Mesodermal cell (in vitro differentiated cells): ENCODE data around the gene PACC1.
A peak's percentile ranks its signal among the peaks of the same experiment; 100 is the strongest.
"Not testable (repeated sequence)": the region's sequence is repeated elsewhere in the genome, so short reads cannot be mapped to it uniquely, and the experiment has no call there.

Experiments
- H3K27ac ChIP-seq: 2 replicates; pipeline ENCODE4 v1.7.0; 2013; ENCODE audit warnings: mild to moderate bottlenecking, low read depth, low read length, moderate library complexity; ENCODE audit not compliant: severe bottlenecking
- H3K36me3 ChIP-seq: 2 replicates; pipeline ENCODE4 v1.7.1; 2013; ENCODE audit warnings: mild to moderate bottlenecking, low read length, moderate library complexity; ENCODE audit not compliant: control insufficient read depth, insufficient read depth
- H3K4me1 ChIP-seq: one replicate; pipeline ENCODE4 v1.7.1; 2013; ENCODE audit warnings: mild to moderate bottlenecking, low read length; ENCODE audit not compliant: insufficient read depth, control insufficient read depth, poor library complexity, severe bottlenecking
- H3K4me3 ChIP-seq: 2 replicates; pipeline ENCODE4 v1.7.0; 2013; ENCODE audit warnings: low read length, control low read depth, mild to moderate bottlenecking; ENCODE audit not compliant: insufficient read depth, poor library complexity, severe bottlenecking; ENCODE audit errors: extremely low read depth
- H3K9me3 ChIP-seq: 2 replicates; pipeline ENCODE4 v1.7.1; 2013; ENCODE audit warnings: mild to moderate bottlenecking, low read length, moderate library complexity; ENCODE audit not compliant: control insufficient read depth
- WGBS, 2 experiments: methylation state at CpG; one replicate each; pipeline ENCODE4 v1.1.5; 2013; ENCODE audit warnings: missing lambda C conversion rate in 2 of 2; ENCODE audit not compliant: insufficient coverage in 2 of 2; 5-methylcytosine and 5-hydroxymethylcytosine counted together

The PACC1 gene

GRCh38 chr1:212415107-212415841, 588 bp upstream of the PACC1 start:
- Histone ChIP-seq H3K9me3 (no peaks in the 10 kb centered on the region), H3K4me3 (peak overlapping the region; percentile 90), H3K4me1 (peaks cover 3% of the 10 kb centered on the region), H3K36me3 (peaks cover 24% of the 10 kb centered on the region), H3K27ac (no peak overlapping the region)
- WGBS, 2 experiments = 76 to 85% methylated on average over 10 of the region's 13 CpGs

DNA sequence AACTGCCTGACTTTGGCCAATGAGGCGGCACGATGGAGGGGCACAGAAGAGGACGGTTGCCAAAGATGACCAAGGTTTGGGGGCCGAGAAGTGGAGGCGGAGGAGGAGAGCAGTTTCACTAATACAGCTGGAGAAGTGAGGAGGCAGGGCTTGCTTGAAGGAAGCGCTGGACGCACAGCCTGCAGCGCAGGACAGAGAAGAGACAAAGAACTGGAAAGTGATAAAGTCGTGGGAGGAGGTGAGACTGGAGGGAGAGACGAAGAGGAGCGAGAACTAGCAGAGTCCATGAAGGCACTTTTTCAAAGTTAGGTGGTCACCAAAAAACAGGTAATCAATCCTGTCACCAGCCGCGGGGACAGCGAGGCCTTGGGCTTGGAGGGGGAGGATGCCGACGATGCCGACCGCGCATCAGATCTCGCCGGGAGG, 771 bp downstream of the PACC1 start:
- Histone ChIP-seq H3K9me3 (no peaks in the 10 kb centered on the region), H3K27ac (no peak overlapping the region), H3K36me3 (peaks cover 37% of the 10 kb centered on the region), H3K4me1 (peaks cover 3% of the 10 kb centered on the region), H3K4me3 (peak overlapping the region; percentile 90)
- 9 to 16% methylated on average over 15 to 21 of the region's 21 CpGs for WGBS, 2 experiments

- H3K27ac ChIP-seq = no peak overlapping the region
- H3K4me1 ChIP-seq = peaks cover 3% of the 10 kb centered on the region
- H3K9me3 ChIP-seq = no peaks in the 10 kb centered on the region
- peaks cover 52% of the 10 kb centered on the region for H3K36me3 ChIP-seq
- no peak overlapping the region for H3K4me3 ChIP-seq
- 100% methylated on average over 2 of the region's 3 CpGs; no CpG with 5 or more reads in 1 of the 2 experiments for WGBS, 2 experiments
Observed at GRCh38 chr1:212412374-212412773, 2.3 kb downstream of the PACC1 start.

- H3K36me3 ChIP-seq = peaks cover 73% of the 10 kb centered on the region
- WGBS, 2 experiments = 93 to 95% methylated on average over 5 to 8 of the region's 8 CpGs
- H3K4me3 ChIP-seq = no peak overlapping the region
- peaks cover 3% of the 10 kb centered on the region for H3K4me1 ChIP-seq
- H3K27ac ChIP-seq = no peak overlapping the region
- H3K9me3 ChIP-seq = no peaks in the 10 kb centered on the region
Observed at GRCh38 chr1:212410231-212410820, 4.4 kb downstream of the PACC1 start.

DNA sequence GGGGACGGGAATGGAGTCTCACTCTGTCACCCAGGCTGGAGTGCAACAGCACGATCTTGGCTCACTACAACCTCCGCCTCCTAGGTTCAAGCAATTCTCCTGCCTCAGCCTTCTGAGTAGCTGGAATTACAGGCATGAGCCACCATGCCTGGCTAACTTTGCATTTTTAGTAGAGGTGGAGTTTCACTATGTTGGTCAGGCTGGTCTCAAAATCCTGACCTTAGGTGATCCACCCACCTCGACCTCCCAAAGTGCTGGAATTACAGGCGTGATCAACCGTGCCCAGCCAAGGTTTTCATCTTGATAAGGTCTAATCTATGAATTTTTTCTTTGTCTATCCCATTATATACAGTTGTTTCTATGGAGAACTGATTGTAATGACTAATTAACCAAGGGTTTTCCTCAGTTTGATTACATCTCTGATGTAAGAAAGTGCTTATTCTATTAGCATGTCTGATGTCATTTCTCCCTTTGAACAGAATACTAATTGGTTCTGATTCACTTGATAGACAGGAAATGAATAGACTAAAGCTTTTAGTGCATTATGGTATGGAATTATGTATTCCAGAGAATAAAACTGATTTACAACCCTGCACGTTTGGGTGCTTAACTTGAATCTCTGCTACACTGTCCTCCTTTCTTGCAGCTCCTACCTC, 11.9 kb downstream of the PACC1 start:
- Histone ChIP-seq H3K4me3 (no peak overlapping the region), H3K36me3 (peaks cover 69% of the 10 kb centered on the region), H3K4me1 (no peaks in the 10 kb centered on the region), H3K27ac (no peak overlapping the region), H3K9me3 (peaks cover 5% of the 10 kb centered on the region)
- 80 to 86% methylated on average over 1 to 6 of the region's 7 CpGs for WGBS, 2 experiments

DNA sequence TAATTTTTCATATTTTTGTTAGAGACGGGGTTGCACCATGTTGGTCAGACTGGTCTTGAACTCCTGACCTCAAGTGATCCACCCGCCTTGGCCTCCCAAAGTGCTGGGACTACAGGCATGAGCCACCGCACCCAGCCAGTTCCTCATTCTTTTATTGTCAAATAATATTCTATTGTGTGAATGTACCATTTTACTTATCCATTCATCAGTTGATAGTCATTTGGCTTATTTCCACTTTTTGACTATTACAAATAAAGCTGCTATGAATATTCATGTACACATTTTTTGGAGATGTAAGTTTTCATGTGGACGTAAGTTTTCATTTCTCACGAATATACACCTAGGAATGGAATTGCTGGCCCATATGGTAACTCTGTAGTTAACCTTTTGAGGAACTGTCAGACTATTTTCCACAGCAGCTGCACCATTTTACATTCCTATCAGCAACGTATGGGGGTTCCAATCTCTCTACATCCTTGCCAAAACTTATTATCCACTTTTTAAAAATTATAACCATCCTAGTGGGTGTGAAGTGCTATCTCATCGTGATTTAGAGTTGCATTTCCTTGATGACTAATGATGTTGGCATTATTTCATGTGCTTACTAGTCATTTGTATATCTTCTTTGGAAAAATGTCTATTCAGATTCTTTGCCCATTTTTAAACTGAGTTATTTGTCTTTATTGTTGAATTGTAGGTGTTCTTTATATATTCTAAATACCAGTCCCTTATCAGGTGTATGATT, 12.7 kb downstream of the PACC1 start:
- H3K27ac ChIP-seq = no peak overlapping the region
- WGBS, 2 experiments = 91 to 100% methylated on average over 3 to 4 of the region's 7 CpGs
- H3K9me3 ChIP-seq = peaks cover 11% of the 10 kb centered on the region
- peaks cover 69% of the 10 kb centered on the region for H3K36me3 ChIP-seq
- no peaks in the 10 kb centered on the region for H3K4me1 ChIP-seq
- no peak overlapping the region for H3K4me3 ChIP-seq

DNA sequence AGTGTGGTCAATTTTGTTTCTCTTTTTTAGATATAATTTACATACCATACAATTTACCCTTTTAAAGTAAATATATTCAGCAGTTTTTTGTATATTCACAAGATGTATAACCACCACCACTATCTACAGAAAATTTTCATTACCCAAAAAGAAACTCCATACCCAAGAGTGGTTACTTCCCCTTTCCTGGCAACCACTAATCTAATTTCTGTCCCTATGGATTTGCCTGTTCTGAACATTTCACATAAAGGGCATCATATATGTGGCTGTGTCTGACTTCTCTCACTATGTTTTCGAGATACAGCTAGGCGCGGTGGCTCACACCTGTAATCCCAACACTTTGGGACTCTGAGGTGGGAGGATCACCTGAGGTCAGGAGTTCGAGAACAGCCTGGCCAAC, 13.6 kb downstream of the PACC1 start:
- no peak overlapping the region for H3K27ac ChIP-seq
- 93 to 100% methylated on average over 3 to 4 of the region's 4 CpGs for WGBS, 2 experiments
- H3K4me3 ChIP-seq = no peak overlapping the region
- H3K36me3 ChIP-seq = peaks cover 63% of the 10 kb centered on the region
- H3K4me1 ChIP-seq = no peaks in the 10 kb centered on the region
- H3K9me3 ChIP-seq = peaks cover 14% of the 10 kb centered on the region

DNA sequence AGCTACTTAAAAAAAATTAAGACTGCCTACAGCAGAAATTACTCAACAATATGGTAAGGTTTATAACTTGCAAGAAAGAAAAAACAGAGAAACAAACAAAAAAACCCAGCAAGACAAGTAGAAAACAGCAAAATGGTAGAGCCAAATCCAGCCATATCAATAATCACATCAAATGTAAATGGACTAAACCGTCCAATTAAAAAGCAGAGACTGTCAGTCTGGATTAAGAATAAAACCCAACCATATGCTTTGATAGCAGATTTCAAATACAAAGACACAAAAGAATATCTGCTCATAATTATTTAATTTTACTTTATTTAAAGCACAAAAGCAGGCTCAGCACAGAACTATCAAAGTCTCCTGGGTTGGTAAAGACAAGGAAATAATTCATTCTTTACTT, 17.5 kb downstream of the PACC1 start:
- no peak overlapping the region for H3K27ac ChIP-seq
- no peaks in the 10 kb centered on the region for H3K4me1 ChIP-seq
- peaks cover 28% of the 10 kb centered on the region for H3K36me3 ChIP-seq
- 100% methylated on average over 1 of the region's 1 CpG; no CpG with 5 or more reads in 1 of the 2 experiments for WGBS, 2 experiments
- no peak overlapping the region for H3K4me3 ChIP-seq
- peaks cover 14% of the 10 kb centered on the region for H3K9me3 ChIP-seq

- H3K9me3 ChIP-seq = peaks cover 14% of the 10 kb centered on the region
- H3K27ac ChIP-seq = no peak overlapping the region
- no peaks in the 10 kb centered on the region for H3K4me1 ChIP-seq
- H3K4me3 ChIP-seq = no peak overlapping the region
- H3K36me3 ChIP-seq = peaks cover 25% of the 10 kb centered on the region
- WGBS, 2 experiments = no CpG with 5 or more reads among the region's 3 CpGs
Observed at GRCh38 chr1:212396638-212397037, 18.0 kb downstream of the PACC1 start.

DNA sequence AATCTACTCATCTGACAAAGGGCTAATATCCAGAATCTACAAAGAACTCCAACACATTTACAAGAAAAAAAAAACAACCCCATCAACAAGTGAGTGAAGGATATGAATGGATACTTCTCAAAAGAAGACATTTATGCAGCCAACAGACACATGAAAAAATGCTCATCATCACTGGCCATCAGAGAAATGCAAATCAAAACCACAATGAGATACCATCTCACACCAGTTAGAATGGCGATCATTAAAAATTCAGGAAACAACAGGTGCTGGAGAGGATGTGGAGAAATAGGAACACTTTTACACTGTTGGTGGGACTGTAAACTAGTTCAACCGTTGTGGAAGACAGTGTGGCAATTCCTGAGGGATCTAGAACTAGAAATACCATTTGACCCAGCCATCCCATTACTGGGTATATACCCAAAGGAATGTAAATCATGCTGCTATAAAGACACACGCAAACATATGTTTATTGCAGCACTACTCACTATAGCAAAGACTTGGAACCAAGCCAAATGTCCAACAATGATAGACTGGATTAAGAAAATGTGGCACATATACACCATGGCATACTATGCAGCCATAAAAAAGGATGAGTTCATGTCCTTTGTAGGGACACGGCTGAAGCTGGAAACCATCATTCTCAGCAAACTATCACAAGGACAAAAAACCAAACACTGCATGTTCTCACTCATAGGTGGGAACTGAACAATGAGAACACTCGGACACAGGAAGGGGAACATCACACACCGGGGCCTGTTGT, 18.8 kb downstream of the PACC1 start:
- H3K36me3 ChIP-seq = peaks cover 25% of the 10 kb centered on the region
- peaks cover 14% of the 10 kb centered on the region for H3K9me3 ChIP-seq
- not testable (repeated sequence) for H3K27ac ChIP-seq, H3K4me1 ChIP-seq, H3K4me3 ChIP-seq
- no CpG with 5 or more reads among the region's 6 CpGs for WGBS, 2 experiments
